KMS-11 (cell line): Measurements from ENCODE around the gene OCA2.
"Not testable (repeated sequence)": the region's sequence is repeated elsewhere in the genome, so short reads cannot be mapped to it uniquely, and the experiment has no call there.

Experiments
- H2AFZ ChIP-seq: fragments of 200-600 bp; sonication (generic); 2 replicates; pipeline ENCODE4 v1.6.1; 2016; ENCODE audit warnings: antibody characterized with exemption, mixed run types, low read depth
- H3K27ac ChIP-seq: fragments of 200-600 bp; sonication (generic); 2 replicates; pipeline ENCODE4 v1.6.1; 2016; ENCODE audit warnings: mild to moderate bottlenecking, mixed run types
- H3K27me3 ChIP-seq: fragments of 200-600 bp; sonication (generic); 2 replicates; pipeline ENCODE4 v1.6.1; 2017; ENCODE audit warnings: mild to moderate bottlenecking, low read depth, mixed run types, moderate library complexity; ENCODE audit not compliant: insufficient read depth
- H3K36me3 ChIP-seq: fragments of 200-600 bp; sonication (generic); 2 replicates; pipeline ENCODE4 v1.6.1; 2017; ENCODE audit warnings: mild to moderate bottlenecking, mixed run types; ENCODE audit not compliant: insufficient read depth
- H3K4me1 ChIP-seq: fragments of 200-600 bp; sonication (generic); 2 replicates; pipeline ENCODE4 v1.6.1; 2016; ENCODE audit warnings: mild to moderate bottlenecking, low read depth, mixed run types; ENCODE audit not compliant: poor library complexity, severe bottlenecking
- H3K4me2 ChIP-seq: fragments of 200-600 bp; sonication (generic); 2 replicates; pipeline ENCODE4 v1.7.0; 2016; ENCODE audit warnings: mild to moderate bottlenecking, mixed run types
- H3K4me3 ChIP-seq: fragments of 200-600 bp; sonication (generic); IDR thresholded peaks from 2 replicates; pipeline ENCODE4 v1.6.1; 2017; ENCODE audit warnings: low read depth, low read length, mixed read lengths; ENCODE audit not compliant: insufficient read depth
- H3K79me2 ChIP-seq: fragments of 200-600 bp; sonication (generic); 2 replicates; pipeline ENCODE4 v1.6.1; 2016; ENCODE audit warnings: low read depth, mixed run types; ENCODE audit not compliant: insufficient read depth
- H3K9ac ChIP-seq: fragments of 200-600 bp; sonication (generic); 2 replicates; pipeline ENCODE4 v1.6.1; 2016; ENCODE audit warnings: mild to moderate bottlenecking, mixed run types
- H4K20me1 ChIP-seq: fragments of 200-600 bp; sonication (generic); 2 replicates; pipeline ENCODE4 v1.6.1; 2016; ENCODE audit warnings: mild to moderate bottlenecking, mixed run types; ENCODE audit not compliant: insufficient read depth
- TF ChIP-seq, protein P1 (sequence below): fragments of 200-600 bp; sonication (generic); conservative IDR thresholded peaks from 2 replicates; pipeline ENCODE4 v1.6.1; 2017; ENCODE audit warnings: low read depth, mild to moderate bottlenecking, antibody characterized with exemption, low read length, moderate library complexity, mixed read lengths

The OCA2 gene

GRCh38 chr15:27853624-27854455 is 245.3 kb downstream of the OCA2 start:
- H3K79me2 ChIP-seq, result no peaks in the 10 kb centered on the region
- no peak overlapping the region for H3K4me2 ChIP-seq
- no peaks in the 10 kb centered on the region for H3K36me3 ChIP-seq
- H3K4me3 ChIP-seq, result no peak overlapping the region
- H3K4me1 ChIP-seq, result no peaks in the 10 kb centered on the region
- TF ChIP-seq, protein P1, sequence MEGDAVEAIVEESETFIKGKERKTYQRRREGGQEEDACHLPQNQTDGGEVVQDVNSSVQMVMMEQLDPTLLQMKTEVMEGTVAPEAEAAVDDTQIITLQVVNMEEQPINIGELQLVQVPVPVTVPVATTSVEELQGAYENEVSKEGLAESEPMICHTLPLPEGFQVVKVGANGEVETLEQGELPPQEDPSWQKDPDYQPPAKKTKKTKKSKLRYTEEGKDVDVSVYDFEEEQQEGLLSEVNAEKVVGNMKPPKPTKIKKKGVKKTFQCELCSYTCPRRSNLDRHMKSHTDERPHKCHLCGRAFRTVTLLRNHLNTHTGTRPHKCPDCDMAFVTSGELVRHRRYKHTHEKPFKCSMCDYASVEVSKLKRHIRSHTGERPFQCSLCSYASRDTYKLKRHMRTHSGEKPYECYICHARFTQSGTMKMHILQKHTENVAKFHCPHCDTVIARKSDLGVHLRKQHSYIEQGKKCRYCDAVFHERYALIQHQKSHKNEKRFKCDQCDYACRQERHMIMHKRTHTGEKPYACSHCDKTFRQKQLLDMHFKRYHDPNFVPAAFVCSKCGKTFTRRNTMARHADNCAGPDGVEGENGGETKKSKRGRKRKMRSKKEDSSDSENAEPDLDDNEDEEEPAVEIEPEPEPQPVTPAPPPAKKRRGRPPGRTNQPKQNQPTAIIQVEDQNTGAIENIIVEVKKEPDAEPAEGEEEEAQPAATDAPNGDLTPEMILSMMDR, result no peak
- H2AFZ ChIP-seq, result no peak overlapping the region
- no peaks in the 10 kb centered on the region for H4K20me1 ChIP-seq
- no peak overlapping the region for H3K9ac ChIP-seq
- H3K27me3 ChIP-seq, result no peaks in the 10 kb centered on the region
- no peak overlapping the region for H3K27ac ChIP-seq

DNA sequence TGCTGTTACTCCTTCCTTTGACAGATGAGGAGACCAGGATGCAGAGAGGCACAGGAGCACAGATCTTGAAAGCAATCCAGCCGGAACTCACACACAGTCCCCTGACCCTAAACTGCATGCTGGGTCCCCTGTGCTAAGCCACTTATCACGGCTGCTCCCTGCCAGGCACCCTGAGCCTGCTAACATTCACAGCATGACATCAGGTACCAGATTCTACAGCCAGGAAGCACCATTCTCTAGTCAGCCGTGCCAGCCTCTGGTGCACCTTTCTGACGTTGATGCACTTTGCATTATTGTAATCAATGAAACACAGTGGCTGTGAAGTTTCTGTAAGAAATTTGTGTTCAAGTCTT is 247.3 kb downstream of the OCA2 start:
- TF ChIP-seq, protein P1, result no peak
- Histone ChIP-seq H3K9ac (no peak overlapping the region), H3K4me3 (no peak overlapping the region), H3K36me3 (no peaks in the 10 kb centered on the region), H2AFZ (no peak overlapping the region), H3K79me2 (no peaks in the 10 kb centered on the region), H4K20me1 (no peaks in the 10 kb centered on the region), H3K27ac (no peak overlapping the region), H3K27me3 (no peaks in the 10 kb centered on the region), H3K4me2 (no peak overlapping the region), H3K4me1 (no peaks in the 10 kb centered on the region)

DNA sequence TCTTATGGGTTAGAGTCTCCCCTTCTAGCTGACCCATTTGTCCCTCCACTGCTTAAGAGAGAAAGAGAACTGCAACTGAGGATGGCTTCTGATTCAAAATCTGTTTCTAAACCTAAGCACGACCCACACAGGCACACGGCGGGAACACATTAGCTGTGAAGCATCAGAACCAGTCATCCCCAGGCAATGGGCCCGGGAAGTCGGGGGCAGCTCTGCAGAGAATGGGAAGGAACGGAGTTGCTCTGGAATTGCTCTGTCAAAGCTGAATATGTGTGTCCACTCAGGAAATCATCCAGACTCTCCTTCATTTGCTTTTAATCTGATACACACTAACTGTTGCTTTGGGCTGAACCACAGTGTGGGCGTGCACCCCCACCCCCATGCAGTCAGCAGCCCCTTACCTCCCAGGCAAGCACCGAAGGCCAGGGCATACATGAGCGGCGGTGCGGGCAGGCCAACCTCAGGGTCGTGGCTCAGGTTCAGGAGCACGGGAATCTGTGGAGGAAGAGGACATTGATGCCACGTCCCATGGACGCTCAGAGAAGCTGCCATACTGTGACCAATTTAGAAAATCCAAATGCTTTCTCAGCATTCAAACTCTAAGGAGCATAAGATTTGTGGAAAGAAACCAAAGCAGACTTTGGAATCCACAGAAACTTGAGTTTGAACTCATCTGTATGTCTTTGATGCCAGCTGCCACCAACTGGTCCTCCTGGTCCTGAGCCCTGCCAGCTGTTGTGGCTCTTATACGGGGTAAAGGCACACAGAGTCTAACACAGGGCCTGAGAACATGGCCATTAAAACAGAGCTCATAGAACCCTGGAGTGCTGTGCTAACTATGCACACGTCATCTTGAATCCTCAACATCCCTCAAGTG is 247.9 kb downstream of the OCA2 start:
- no peaks in the 10 kb centered on the region for H3K36me3 ChIP-seq
- H3K4me2 ChIP-seq, result no peak overlapping the region
- H3K27ac ChIP-seq, result no peak overlapping the region
- H4K20me1 ChIP-seq, result no peaks in the 10 kb centered on the region
- H3K79me2 ChIP-seq, result no peaks in the 10 kb centered on the region
- H3K27me3 ChIP-seq, result no peaks in the 10 kb centered on the region
- no peak overlapping the region for H3K9ac ChIP-seq
- H3K4me1 ChIP-seq, result no peaks in the 10 kb centered on the region
- H2AFZ ChIP-seq, result no peak overlapping the region
- no peak overlapping the region for H3K4me3 ChIP-seq
- TF ChIP-seq, protein P1, result no peak

DNA sequence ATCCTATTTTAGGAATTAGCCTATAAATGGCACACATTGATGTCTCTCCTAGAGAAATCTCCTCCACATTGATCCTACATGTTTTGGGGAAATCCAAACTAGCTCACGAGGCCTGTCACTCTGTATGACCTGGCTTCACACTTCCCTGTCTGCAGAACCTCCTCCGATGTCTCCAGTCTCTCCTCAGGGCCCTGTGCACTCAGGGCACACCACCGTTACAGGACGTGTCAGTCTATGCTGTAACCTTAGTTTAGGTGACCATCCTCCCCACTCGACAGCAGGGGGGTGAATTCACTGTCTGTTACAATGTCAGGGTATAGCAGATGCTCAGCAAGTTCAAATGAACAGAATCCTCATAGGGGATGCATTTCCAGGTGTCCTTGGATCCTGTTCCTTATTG is 249.1 kb downstream of the OCA2 start:
- no peaks in the 10 kb centered on the region for H3K79me2 ChIP-seq
- no peak overlapping the region for H3K9ac ChIP-seq
- no peak overlapping the region for H3K4me2 ChIP-seq
- H3K4me3 ChIP-seq, result no peak overlapping the region
- TF ChIP-seq, protein P1, result no peak
- H3K27ac ChIP-seq, result no peak overlapping the region
- H3K27me3 ChIP-seq, result no peaks in the 10 kb centered on the region
- no peak overlapping the region for H2AFZ ChIP-seq
- no peaks in the 10 kb centered on the region for H3K36me3 ChIP-seq
- no peaks in the 10 kb centered on the region for H3K4me1 ChIP-seq
- H4K20me1 ChIP-seq, result no peaks in the 10 kb centered on the region

DNA sequence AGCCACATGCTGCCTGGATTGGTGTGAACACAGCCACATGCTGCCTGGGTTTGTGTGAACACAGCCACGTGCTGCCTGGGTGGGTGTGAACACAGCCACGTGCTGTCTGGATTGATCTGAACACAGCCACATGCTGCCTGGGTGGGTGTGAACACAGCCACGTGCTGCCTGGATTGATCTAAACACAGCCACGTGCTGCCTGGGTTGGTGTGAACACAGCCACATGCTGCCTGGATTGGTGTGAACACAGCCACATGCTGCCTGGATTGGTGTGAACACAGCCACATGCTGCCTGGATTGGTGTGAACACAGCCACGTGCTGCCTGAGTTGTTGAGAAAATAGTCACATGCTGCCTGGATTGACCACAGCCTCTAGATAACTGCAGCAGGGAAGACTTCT is 250.2 kb downstream of the OCA2 start:
- H3K79me2 ChIP-seq, H3K9ac ChIP-seq, H2AFZ ChIP-seq, H4K20me1 ChIP-seq, H3K4me3 ChIP-seq, H3K36me3 ChIP-seq, H3K27ac ChIP-seq, H3K27me3 ChIP-seq, H3K4me1 ChIP-seq, H3K4me2 ChIP-seq: not testable (repeated sequence)
